ENCODE results near the gene ADD2. TPM values are rescaled to one million over a fixed set of nuclear protein-coding genes. Genes with fewer than 3 reads are reported as not detected.

ADD2 gene
- total and polyA plus RNA-seq, 2 donors (not counting 1 experiment from before 2014, with no cell fraction given): 15.9 to 21.7 TPM

DNA sequence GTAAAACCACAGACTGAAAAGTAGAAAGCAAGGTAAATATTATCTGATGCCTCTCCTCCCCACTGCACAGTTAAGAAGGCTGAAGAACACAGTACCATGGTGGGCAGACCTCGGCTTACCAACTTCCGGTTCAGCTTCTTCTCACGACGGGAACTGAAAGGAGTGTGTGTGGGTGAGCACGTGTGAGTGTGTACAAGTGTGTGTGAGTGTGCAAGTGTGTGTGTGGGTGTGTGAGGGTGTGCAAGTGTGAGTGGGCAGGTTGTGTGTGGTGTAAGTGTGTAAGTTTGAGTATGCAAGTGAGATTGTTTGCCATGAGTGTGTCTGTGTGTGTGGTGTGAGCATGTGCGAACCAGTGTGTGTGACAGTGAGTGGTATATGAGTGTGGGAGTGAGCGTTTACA, 103.5 kb downstream of the ADD2 start:
- no peaks in the 10 kb centered on the region for H3K27me3 Mint-ChIP-seq
- no peak for DNase-seq
- no peak overlapping the region for H3K4me3 Mint-ChIP-seq
- Histone ChIP-seq H3K4me1 (ENCODE audit: control insufficient read depth in 2 of 2, insufficient read depth in 2 of 2, low read length in 2 of 2) (no peaks in the 10 kb centered on the region), H3K4me3 (ENCODE audit: control extremely low read depth in 1 of 5, extremely low read depth in 1 of 5, insufficient read depth in 1 of 5, low read depth in 2 of 5, low read length in 4 of 5) (no peak overlapping the region), H3K27me3 (replicated peaks in 1 of 4; ENCODE audit: control extremely low read depth in 1 of 4, control insufficient read depth in 3 of 4, insufficient read depth in 4 of 4, low read length in 3 of 4) (no peaks in the 10 kb centered on the region), H3K79me2 (ENCODE audit: control insufficient read depth, insufficient read depth, low read length) (no peaks in the 10 kb centered on the region), H3K36me3 (replicated peaks in 1 of 2; ENCODE audit: control extremely low read depth in 1 of 2, control insufficient read depth in 1 of 2, extremely low read depth in 1 of 2, insufficient read depth in 2 of 2, low read length in 1 of 2) (peaks cover 0 to 16% of the 10 kb centered on the region in 2 experiments), H3K9me3 (ENCODE audit: control extremely low read depth in 1 of 3, control insufficient read depth in 2 of 3, insufficient read depth in 1 of 3, low read length in 2 of 3) (no peaks in the 10 kb centered on the region), H3K27ac (ENCODE audit: low read length in 2 of 2) (no peak overlapping the region), H3K4me2 (replicated peaks; ENCODE audit: low read depth, low read length, poor library complexity, severe bottlenecking) (no peak overlapping the region), H3K9ac (ENCODE audit: low read length) (no peak overlapping the region), H4K20me1 (ENCODE audit: control insufficient read depth, insufficient read depth, low read length, poor library complexity, severe bottlenecking) (no peaks in the 10 kb centered on the region), H2AFZ (ENCODE audit: insufficient read depth, low read depth, low read length, poor library complexity, severe bottlenecking) (no peak overlapping the region)
- intact Hi-C loops (cut with micrococcal nuclease): no loop called here
- H3K27ac Mint-ChIP-seq: no peak overlapping the region
- ChIA-PET POLR2A (no interaction called here), CTCF (no interaction called here)
- ATAC-seq (ENCODE audit: low read depth): no peak
- TF ChIP-seq, protein P1, sequence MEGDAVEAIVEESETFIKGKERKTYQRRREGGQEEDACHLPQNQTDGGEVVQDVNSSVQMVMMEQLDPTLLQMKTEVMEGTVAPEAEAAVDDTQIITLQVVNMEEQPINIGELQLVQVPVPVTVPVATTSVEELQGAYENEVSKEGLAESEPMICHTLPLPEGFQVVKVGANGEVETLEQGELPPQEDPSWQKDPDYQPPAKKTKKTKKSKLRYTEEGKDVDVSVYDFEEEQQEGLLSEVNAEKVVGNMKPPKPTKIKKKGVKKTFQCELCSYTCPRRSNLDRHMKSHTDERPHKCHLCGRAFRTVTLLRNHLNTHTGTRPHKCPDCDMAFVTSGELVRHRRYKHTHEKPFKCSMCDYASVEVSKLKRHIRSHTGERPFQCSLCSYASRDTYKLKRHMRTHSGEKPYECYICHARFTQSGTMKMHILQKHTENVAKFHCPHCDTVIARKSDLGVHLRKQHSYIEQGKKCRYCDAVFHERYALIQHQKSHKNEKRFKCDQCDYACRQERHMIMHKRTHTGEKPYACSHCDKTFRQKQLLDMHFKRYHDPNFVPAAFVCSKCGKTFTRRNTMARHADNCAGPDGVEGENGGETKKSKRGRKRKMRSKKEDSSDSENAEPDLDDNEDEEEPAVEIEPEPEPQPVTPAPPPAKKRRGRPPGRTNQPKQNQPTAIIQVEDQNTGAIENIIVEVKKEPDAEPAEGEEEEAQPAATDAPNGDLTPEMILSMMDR (IDR thresholded peaks at IDR 0.05): no peak
- TF ChIP-seq EZH2 (IDR thresholded peaks at IDR 0.05; ENCODE audit: borderline replicate concordance, insufficient read depth, low read depth, low read length, poor library complexity, severe bottlenecking): no peak
- peaks cover 6% of the 10 kb centered on the region for H3K4me1 Mint-ChIP-seq
- H3K9me3 Mint-ChIP-seq (ENCODE audit: insufficient read depth): no peaks in the 10 kb centered on the region
- 76% methylated on average over 6 of the region's 7 CpGs for WGBS (ENCODE audit: insufficient coverage)

DNA sequence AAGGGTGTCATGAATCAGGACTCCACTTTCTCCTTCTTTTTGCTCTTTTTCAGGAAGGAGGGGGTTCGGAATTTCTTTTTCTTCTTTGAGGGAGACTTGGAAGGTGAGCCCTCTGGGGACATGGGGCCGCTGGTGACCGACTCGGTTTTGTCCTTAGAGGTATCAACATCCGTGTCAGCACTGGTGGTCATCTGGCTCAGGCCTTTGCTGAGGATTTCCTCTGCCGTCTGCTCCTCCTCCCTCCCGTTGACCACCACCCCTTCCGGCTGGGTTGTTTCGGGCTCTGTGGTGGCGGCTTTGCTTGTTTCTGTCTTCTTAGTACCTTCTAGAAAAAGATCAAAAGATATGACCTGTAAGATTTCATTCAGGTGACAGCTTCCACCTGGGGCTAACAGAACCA, 104.6 kb downstream of the ADD2 start:
- Histone ChIP-seq H2AFZ (ENCODE audit: insufficient read depth, low read depth, low read length, poor library complexity, severe bottlenecking) (no peak overlapping the region), H3K79me2 (ENCODE audit: control insufficient read depth, insufficient read depth, low read length) (no peaks in the 10 kb centered on the region), H3K4me2 (replicated peaks; ENCODE audit: low read depth, low read length, poor library complexity, severe bottlenecking) (no peak overlapping the region), H4K20me1 (ENCODE audit: control insufficient read depth, insufficient read depth, low read length, poor library complexity, severe bottlenecking) (no peaks in the 10 kb centered on the region), H3K4me3 (ENCODE audit: control extremely low read depth in 1 of 5, extremely low read depth in 1 of 5, insufficient read depth in 1 of 5, low read depth in 2 of 5, low read length in 4 of 5) (no peak overlapping the region), H3K9ac (ENCODE audit: low read length) (no peak overlapping the region), H3K4me1 (ENCODE audit: control insufficient read depth in 2 of 2, insufficient read depth in 2 of 2, low read length in 2 of 2) (no peaks in the 10 kb centered on the region), H3K27me3 (replicated peaks in 1 of 4; ENCODE audit: control extremely low read depth in 1 of 4, control insufficient read depth in 3 of 4, insufficient read depth in 4 of 4, low read length in 3 of 4) (no peaks in the 10 kb centered on the region), H3K36me3 (replicated peaks in 1 of 2; ENCODE audit: control extremely low read depth in 1 of 2, control insufficient read depth in 1 of 2, extremely low read depth in 1 of 2, insufficient read depth in 2 of 2, low read length in 1 of 2) (peaks cover 0 to 7% of the 10 kb centered on the region in 2 experiments), H3K9me3 (ENCODE audit: control extremely low read depth in 1 of 3, control insufficient read depth in 2 of 3, insufficient read depth in 1 of 3, low read length in 2 of 3) (no peaks in the 10 kb centered on the region), H3K27ac (ENCODE audit: low read length in 2 of 2) (no peak overlapping the region)
- ATAC-seq (ENCODE audit: low read depth): no peak
- 89% methylated on average over 8 of the region's 10 CpGs for WGBS (ENCODE audit: insufficient coverage)
- H3K27ac Mint-ChIP-seq: no peak overlapping the region
- TF ChIP-seq, protein P1 (IDR thresholded peaks at IDR 0.05): no peak
- TF ChIP-seq EZH2 (IDR thresholded peaks at IDR 0.05; ENCODE audit: borderline replicate concordance, insufficient read depth, low read depth, low read length, poor library complexity, severe bottlenecking): no peak
- POLR2A ChIA-PET: no interaction called here
- no peaks in the 10 kb centered on the region for H3K27me3 Mint-ChIP-seq
- intact Hi-C loops (cut with micrococcal nuclease): no loop called here
- CTCF ChIA-PET: no interaction called here
- no peak overlapping the region for H3K4me3 Mint-ChIP-seq
- H3K9me3 Mint-ChIP-seq (ENCODE audit: insufficient read depth): no peaks in the 10 kb centered on the region
- no peak for DNase-seq
- peaks cover 6% of the 10 kb centered on the region for H3K4me1 Mint-ChIP-seq

Data from B cell (primary cell).